ENCODE results near the gene ZNF692.

- no peak for TF ChIP-seq POLR2A (IDR thresholded peaks at IDR 0.05)
- TF ChIP-seq CTCF (IDR thresholded peaks at IDR 0.05 in 4 of 5, conservative IDR thresholded peaks at IDR 0.05 in 1 of 5), result no peak
Measured at GRCh38 chr1:248857749-248858095, 1.2 kb downstream of the ZNF692 start.

All from gastrocnemius medialis (tissue), 4 donors.